GM19240 (cell line): ENCODE results near the gene ARMC5.
A peak's percentile ranks its signal among the peaks of the same experiment; 100 is the strongest.
"Not testable (repeated sequence)": the region's sequence is repeated elsewhere in the genome, so short reads cannot be mapped to it uniquely, and the experiment has no call there.

Experiments used
- DNase-seq: peaks from one replicate; pipeline ENCODE4 v3.0.0; 2011; ENCODE audit warnings: low spot score; ENCODE audit not compliant: insufficient read length

ARMC5 gene

DNA sequence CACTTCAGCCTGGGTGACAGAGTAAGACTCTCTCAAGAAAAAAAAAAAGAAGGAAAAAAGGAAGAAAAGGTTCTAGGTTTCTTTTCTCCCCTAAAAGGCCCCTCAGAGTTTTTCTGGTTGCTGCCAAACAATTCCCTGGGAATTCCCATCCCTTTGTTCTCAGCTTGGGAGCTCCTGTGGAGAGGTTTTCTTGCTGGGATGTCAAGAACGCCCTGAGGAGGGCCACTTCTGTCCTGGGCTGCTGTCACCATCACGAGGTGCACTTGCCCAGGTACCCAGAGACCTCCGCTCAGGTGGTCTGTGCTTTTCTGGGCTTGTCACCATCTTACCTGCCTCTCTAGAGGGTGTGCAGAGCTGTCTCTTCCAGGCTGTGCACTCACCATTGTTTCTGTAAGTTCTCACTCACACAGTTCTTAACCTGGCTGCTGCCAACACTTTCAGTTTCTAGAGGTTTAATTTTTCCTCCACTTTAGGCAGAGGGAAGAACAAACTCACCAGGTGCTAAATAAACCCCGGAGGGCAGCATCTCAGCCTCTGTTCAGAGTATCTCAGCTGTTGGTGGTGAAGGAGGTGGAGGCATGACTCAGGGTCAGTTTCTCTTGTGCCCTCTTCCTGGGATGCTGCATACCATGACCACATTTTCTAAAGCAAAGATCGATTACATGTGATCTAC, 28.8 kb upstream of the ARMC5 start:
- DNase-seq, result no peak

DNA sequence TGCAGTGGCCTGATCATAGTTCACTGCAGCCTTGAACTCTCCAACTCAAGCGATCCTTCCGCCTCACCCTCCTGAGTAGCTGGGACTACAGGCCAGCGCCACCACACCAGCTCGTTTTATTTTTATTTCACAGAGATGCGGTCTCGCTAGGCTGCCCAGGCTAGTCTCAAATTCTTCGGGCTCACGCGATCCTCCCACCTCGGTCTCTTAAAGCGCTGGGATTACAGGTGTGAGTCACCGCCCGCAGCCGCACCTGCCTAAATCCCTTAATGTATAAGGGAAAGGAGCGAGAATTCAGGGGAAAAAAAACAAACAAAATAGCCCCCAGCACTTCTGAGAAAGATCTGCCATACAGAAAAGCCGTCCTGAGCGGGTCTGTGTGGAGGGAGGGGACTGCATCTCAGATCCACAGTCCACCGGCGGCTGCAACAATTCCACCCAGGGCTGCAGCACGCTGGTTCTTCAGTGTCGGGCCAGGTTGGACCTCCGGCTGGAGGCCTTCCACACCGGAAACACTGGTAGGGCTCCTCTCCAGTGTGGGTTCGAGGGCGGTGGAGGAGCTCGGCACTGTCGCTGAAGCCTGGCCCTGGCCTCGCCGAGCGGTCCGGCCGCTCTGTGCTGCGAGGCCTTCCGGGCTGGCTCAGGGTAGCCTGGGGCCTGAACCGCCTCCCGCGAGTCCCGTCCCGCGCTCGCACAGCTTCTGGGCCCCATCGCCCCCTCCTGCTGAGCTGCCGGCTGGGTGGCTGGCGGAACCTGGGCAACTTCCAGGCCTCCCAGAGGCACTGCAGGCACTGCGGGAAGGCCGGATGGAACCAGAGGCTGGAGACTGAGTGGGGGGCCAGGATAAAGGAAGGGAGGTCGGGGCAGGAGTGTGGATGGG, 23.7 kb upstream of the ARMC5 start:
- no peak for DNase-seq

DNA sequence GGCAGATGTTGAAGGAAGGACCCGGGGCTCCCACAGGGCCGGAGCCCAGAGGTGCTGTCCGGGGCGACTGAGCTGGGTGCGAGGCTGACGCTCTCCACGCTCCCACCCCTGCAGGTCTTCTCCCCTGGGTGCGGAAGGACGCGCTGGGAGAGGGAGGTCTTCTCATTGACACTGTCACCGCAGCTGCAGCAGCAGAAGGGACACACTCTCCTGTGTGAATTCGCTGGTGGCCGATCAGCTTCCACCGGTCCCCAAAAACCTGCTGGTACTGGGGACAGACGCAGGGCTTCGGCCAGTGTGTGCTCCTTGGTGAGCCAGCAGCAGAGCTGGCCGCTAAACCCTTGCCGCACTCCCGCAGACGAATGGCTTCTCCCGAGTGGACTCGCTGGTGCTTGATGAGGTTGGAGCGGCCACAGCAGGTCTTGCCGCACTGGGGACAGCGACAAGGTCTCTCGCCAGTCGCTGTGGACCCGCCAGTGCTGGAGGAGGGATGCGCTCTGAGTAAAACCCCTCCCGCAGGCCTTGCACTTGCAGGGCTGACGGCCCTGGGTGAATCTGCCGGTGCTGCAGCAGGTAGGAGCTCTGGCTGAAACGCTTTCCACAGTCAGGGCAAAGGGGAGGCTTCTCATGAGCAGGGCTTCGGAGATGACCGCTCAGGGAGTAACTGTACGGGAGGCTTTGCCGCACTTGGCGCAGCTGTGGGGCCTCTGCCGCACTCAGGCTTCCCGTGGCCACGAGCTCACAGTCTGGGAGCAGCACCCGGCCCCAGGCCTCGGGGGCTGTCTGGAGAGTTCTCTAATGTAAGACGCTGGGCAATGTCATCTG, 22.9 kb upstream of the ARMC5 start:
- DNase-seq, result no peak

DNA sequence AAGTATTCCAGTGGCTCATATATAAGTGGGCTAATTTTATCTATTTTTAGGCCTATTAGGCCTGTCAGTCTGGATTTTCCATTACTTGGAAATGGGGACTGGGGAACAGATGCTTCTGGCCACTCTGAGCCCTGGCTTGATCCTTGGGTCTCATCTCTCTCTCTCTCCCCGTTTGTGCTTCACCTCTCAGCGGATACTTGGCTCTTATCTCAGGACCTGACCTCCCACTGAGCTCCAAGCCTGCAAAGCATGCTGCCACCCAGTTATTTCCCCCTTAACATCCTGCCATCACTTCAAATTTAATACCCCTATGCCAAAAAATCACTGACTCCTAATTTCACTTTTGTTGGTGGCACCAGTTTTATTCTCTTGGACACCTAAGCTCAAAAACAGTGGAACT, 20.9 kb upstream of the ARMC5 start:
- DNase-seq, result no peak

DNA sequence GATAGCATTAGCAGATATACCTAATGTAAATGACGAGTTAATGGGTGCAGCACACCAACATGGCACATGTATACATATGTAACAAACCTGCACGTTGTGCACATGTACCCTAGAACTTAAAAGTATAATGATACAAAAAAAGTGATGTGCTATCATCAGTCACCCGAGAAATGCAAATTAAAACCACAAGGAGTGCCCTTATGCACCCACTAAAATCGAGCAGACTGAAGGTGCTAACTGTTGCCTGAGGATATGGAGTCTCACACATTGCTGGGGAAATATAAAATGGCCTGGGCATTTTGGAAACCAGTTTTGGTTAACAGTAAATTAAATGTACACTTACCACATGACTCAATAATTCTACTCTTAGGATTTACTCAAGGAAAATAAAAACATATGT, 20.3 kb upstream of the ARMC5 start:
- DNase-seq, result not testable (repeated sequence)

DNA sequence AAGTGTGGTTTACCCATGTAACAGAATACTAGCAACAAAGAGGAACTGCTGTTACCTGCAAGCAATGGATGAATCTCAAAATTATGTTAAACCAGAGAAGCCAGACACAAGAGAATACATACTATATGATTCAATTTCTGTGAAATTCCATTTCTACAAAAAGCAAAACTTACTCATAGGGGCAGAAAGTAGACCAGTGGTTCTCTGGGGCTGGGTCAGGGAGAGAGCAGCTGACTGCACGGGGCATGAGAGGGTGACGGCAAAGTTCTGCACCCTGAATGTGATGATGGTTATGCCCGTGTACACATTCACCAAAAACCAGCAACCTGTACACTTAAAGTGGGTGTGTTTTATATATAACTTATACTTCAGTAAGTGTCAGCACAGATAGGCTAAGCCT, 19.8 kb upstream of the ARMC5 start:
- no peak for DNase-seq

DNA sequence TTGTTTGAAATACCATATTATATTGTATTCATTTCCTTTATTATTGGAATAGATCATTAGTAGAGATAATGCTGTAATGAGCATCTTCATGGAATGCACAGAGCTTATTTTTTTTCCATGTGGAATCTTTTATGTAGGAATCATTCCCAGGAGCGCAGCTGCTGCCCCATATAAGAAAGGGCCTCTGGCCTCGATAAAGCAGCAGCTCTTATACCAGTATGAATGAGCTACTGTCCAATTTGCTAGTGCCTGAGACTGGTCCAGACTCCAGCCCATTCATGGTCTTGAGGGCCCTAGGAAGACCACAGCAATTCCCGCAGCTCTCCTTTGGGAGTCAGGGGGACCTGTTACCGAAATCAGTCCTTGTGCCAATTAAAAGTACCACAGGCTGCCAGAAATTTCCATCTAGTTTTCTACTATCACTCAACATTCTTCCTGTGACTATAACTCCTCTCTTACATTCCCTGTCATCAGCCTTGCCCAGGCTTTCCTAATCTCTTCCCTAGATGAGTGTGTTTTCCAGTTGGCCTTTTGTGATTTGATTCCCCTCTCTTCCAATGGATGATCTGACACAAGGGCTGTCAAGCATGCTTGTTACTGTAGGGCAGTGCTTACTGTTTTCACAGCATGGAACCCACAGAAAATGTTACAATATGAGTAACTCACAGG, 18.7 kb upstream of the ARMC5 start:
- no peak for DNase-seq

DNA sequence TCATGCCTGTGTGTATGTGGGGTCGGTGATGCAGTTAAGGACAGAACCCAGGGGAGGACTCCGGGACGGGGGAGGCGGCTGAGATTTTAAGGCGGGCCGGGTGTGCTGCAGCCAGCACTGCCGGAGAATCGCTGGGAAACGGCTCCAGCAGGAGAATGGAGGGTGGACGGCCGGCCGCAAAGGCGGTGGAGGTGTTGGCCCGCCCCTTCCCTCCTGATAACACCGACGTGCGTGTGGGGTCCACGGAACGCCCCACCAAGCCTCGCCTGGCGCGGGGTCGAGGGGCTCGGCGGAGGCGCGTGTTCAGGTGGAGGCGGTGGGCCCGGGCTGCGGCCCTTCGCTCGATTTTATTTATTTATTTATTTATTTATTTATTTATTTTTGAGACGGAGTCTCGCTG, 17.3 kb upstream of the ARMC5 start:
- DNase-seq, result no peak

DNA sequence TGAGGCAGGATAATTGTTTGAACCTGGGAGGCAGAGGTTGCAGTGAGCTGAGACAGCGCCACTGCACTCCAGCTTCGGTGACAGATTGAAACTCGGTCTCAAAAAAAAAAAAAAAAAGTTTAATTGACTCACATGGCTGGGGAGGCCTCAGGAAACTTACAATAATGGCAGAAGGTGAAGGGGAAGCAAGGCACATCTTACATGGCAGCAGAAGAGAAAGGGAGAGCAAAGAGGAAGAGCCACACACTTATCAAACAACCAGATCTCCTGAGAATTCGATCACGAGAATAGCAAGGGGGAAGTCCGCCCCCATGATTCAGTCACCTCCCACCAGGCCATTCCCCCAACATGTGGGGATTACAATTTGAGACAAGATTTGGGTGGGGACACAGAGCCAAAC, 13.4 kb upstream of the ARMC5 start:
- DNase-seq, result not testable (repeated sequence)

DNA sequence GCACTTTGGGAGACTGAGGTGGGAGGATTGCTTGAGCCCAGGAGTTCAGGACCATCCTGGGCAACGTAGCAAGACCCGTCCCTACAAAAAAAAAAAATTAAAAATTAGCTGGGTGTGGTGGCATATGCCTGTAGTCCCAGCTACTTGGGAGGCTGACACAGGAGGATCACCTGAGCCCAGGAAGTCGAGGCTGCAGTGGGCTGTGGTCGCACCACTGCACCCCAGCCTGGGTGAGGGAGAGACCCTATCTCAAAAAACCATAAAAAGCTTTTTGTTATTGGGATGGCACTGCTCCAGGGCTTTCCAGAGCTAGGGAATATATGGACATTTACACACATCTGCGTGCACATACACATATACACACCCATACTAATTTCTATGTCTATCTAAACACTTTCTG, 8.1 kb upstream of the ARMC5 start:
- no peak for DNase-seq

DNA sequence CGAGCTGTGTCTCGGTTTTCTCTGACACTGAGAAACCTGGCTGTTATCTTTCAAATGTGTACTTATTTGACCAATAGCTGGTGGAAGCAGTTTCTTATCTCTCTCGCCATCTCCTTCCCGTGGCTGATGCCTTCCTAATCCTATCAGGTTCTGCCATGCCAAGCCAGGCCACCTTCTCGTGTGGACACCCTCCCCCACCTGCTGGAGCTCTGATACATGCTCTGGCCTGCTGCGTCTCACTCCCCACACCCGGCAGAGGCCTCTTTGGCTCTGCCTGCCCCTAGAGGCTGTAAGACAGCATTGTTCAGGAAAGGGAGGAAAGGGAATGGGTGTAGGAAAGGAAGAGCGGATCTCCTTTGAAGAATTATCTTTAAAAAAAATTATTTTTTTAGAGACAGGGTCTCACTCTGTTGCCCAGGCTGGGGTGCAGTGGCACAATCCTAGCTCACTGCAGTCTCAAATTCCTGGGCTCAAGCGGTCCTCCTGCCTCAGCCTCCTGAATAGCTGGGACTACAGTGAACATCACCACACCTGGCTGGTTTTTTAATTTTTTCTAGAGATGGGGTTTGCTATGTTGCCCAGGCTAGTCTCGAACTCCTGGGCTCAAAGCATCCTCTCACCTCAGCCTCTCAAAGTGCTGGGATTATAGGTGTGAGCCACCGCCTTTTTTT, 7.5 kb upstream of the ARMC5 start:
- no peak for DNase-seq

DNA sequence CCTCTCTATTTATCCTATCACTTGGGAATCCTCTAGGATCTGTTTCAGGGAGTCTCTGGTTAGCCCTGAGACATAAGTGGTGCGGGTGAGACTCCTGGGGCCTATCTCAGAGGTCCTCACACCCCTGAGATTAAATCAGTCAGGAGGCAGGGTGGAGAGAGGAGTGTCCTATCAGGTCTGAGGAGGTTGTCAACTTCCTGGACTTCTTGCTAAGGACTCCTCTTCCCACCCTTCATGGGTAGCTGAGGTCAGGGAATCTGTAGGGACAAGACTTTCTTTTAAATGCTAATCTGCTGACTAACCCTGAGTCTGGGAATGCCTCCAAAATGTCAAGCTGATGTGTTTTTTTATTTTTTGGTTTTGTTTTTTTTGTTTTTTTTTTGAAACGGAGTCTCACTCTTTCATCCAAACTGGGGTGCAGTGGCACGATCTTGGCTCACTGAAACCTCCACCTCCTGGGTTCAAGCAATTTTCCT, 6.6 kb upstream of the ARMC5 start:
- no peak for DNase-seq

DNA sequence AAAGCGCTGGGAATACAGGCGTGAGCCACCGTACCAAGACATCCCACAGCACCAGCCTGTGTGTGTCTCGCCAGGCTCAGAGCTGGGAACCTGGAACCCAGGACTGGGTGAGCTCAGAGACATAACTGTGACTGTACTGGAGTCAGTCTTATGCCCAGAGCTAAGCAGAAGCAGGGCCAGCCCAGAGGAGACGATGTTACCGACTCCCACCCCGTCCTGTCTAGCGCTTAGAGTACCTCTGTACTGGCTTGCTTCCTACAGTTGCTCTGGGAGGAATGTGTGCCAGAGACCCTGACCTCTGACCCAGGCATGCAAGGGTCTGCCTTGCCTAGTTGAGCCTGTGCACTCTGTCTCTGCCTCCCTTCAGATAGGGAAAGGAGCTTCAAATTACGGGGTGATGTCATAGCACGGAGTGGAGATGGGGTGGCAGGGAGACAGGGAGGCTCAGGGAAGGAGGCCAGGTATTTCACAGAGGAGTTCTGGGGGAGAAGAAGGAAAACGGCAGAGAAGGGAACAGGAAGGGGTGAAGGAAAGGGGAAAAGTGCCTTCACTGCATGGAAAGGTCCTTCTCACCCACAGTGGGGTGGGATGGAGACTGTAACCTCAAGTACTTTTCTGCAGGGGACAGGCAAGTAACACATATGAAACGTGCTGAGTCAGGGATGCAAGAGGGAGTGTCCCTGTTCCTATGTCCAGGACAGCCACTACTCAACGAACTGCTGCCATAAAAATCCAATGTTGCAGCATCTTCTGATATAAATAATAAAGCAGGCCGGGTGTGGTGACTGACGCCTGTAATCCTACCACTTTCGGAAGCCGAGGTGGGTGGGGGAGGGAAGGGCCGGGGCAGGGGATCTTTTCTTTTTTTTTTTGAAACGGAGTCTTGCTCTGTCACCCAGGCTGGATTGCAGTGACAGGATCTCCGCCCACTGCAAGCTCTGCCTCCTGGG, 5.8 kb upstream of the ARMC5 start:
- no peak for DNase-seq

DNA sequence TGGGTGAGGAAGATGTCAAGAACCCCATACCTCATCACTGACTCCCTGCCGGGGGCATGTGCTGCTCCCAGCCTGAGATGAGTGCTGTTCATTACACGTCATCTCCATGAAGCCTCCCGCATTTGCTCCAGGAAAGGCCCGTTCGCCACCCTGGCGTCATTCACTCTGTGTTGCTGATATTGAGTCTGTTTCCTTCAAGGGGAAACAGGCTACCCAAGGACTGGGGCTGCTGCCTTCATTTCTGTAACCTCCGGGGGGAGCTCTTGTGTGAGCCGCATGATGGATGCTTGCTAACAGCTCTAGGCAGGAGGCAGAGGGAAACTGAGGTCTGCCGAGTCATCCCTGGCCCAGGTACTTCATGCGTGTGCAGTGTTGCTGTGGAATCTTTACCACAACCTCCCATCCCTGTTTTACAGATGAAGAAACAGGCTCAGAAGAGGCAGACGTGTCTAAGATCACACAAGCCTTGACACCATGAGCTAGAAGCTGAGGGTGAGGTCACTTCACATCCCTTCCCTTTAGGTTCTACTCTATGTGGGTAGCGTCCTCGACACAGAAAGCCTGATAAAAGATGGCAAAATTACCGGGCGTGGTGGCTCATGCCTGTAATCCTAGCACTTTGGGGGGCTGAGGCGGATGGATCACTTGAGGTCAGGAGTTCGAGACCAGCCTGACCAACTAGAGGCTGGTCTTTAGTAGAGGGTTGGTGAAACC, 3.5 kb upstream of the ARMC5 start:
- no peak for DNase-seq

DNA sequence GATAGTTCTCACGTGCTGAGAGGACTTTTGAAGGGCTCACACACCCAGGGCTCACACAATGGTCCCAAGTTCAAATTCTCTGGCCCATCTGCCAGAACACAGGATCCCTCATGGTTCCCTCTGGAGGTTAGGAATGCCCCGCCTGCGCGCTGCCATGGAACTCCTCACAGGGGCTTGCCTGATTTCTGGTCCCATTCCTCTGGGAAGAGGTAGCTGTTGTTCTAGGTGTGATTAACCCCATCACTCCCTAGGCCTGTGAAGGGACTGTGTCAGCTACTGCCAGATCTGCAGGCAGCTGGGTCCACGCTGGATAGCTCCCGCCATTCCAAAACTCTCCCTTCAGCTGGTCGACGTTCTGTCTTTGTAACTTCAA, 2.3 kb upstream of the ARMC5 start:
- DNase-seq, result no peak

DNA sequence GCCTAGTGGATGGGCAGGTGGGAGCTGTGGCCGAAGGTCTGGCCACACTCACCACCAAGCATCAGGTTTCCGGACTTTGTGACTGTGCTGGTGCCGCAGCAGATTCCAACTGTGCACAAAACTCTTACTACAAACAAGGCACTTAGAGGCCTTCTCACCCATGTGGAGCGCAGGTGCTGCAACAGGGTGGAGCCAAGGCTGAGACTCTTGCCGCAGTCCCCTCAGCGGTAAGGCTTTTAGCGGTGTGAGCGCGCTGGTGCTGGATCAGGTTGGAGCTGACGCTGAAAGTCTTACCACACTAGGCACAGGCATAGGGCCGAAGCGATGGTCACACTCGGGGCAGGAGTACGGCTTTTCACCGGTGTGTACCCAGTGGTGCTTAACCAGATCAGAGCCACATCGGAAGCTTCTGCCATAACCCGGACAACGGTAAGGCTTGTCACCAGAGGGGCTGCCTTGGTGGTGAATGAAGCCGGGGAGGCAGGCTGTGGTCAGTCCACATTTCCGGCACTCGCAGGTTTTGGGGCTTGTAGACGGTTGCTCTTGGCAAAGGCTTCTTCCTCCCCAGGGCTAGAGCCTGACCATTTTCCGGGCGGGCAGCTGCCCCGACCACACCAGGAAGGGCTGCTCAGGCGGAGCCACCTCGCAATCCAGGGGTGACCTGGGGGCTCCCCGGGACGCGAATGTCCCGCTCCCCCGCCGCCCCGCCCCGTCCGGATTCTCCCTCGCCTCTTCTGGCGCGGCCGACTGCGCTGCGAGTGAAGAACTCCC, 1.0 kb upstream of the ARMC5 start:
- DNase-seq, result no peak

DNA sequence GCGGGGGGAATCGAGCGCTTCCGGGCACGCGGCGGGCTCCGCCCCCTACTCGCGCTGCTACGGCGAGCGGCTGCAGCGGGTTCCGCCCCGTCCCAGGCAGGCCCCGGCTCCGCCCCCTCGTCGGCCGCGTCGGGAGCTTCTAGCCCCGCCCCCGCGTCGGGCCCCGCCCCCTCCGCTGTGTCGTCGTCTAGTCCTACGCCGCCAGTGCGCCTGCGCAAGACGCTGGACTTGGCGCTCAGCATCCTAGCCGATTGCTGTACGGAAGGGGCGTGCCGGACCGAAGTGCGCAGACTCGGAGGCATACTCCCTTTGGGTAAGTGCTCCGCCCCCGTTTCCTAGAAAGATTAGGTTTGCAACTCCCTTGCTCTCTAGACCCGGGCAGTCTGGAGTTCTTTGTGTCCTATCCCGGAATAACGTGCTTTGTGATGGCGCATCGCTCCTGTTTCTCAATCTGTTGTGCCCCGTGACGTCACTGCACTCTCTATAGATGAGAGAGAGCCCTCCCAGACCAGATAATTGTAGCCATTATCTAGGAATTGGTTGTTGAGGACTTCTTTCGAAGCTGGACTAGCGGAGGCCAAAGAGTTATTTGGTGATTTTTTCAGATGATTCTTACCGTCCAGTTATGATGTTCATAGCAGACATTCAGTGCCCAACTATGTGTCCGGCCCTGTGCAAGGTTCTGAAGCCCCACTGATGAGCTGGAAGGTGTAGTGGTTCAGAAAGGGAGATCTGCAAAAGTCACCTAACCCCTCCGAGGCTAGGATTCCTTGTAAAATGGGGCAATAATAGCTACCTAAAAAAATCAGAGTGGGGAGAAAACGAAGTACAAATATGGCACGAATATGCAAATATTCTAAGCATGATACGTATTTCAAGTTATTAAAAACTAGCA, 633 bp downstream of the ARMC5 start:
- DNase-seq, result peak; percentile 90
